AG10803 (cell line): ENCODE results near the gene PDRG1.

Source experiments
- DNase-seq: peaks from one replicate; pipeline ENCODE4 v3.0.0; 2010; ENCODE audit warnings: low read depth
- H3K4me3 ChIP-seq: 2 replicates; pipeline ENCODE4 v1.5.1; 2011; ENCODE audit warnings: mild to moderate bottlenecking, low read length, control low read depth
- CTCF ChIP-seq: conservative IDR thresholded peaks from 2 replicates; pipeline ENCODE4 v1.5.1; 2011; ENCODE audit warnings: mild to moderate bottlenecking, low read length, control low read depth, inconsistent platforms

PDRG1 gene

GRCh38 chr20:31989030-31989645 is 37.3 kb upstream of the PDRG1 start:
- H3K4me3 ChIP-seq, result no peak overlapping the region
- DNase-seq, result no peak
- TF ChIP-seq CTCF, result no peak

GRCh38 chr20:31988430-31989015 is 36.7 kb upstream of the PDRG1 start:
- no peak overlapping the region for H3K4me3 ChIP-seq
- no peak for DNase-seq
- TF ChIP-seq CTCF, result no peak

GRCh38 chr20:31987744-31988143 is 35.9 kb upstream of the PDRG1 start:
- no peak for DNase-seq
- TF ChIP-seq CTCF, result no peak
- H3K4me3 ChIP-seq, result no peak overlapping the region

- no peak overlapping the region for H3K4me3 ChIP-seq
- DNase-seq, result no peak
- TF ChIP-seq CTCF, result no peak
Observed at GRCh38 chr20:31984981-31985471, 33.2 kb upstream of the PDRG1 start.

GRCh38 chr20:31981784-31982183 is 29.9 kb upstream of the PDRG1 start:
- no peak overlapping the region for H3K4me3 ChIP-seq
- no peak for DNase-seq
- no peak for TF ChIP-seq CTCF

- no peak overlapping the region for H3K4me3 ChIP-seq
- TF ChIP-seq CTCF, result no peak
- DNase-seq, result no peak
Observed at GRCh38 chr20:31979713-31980426, 28.0 kb upstream of the PDRG1 start.

GRCh38 chr20:31977080-31977479 is 25.2 kb upstream of the PDRG1 start:
- DNase-seq, result no peak
- H3K4me3 ChIP-seq, result no peak overlapping the region
- TF ChIP-seq CTCF, result no peak
